Naive B cell (primary cell): ENCODE measurements around the gene STPG4. TPM values are rescaled to one million over a fixed set of nuclear protein-coding genes. Genes with fewer than 3 reads are reported as not detected.

Experiments
- ATAC-seq, 2 donors: fragments of 150-1000 bp; cut with Tn5 transposase; 2 replicates each; pipeline ENCODE4 v1.10.0; 2021; ENCODE audit warnings: low read depth in 2 of 2, mild to moderate bottlenecking in 2 of 2, moderate library complexity in 2 of 2
- DNase-seq: peaks from one replicate; pipeline ENCODE4 v3.0.0; 2022
- H3K27ac Mint-ChIP-seq, 6 donors: one replicate each; pipeline ENCODE4 v1.8.0; 2020 to 2022; ENCODE audit warnings: mild to moderate bottlenecking in 6 of 6, mixed read lengths in 6 of 6, moderate library complexity in 5 of 6, inconsistent platforms in 2 of 6
- H3K27me3 Mint-ChIP-seq, 3 donors: one replicate each; pipeline ENCODE4 v1.8.0; 2021 to 2022; ENCODE audit warnings: mixed read lengths in 3 of 3, mild to moderate bottlenecking in 1 of 3
- H3K36me3 Mint-ChIP-seq, 2 donors: one replicate each; pipeline ENCODE4 v1.8.0; 2020 to 2022; ENCODE audit warnings: mixed read lengths in 2 of 2, inconsistent platforms in 1 of 2, mild to moderate bottlenecking in 1 of 2
- H3K4me1 Mint-ChIP-seq, 3 donors: one replicate each; pipeline ENCODE4 v1.8.0; 2020 to 2022; ENCODE audit warnings: mixed read lengths in 3 of 3, inconsistent platforms in 1 of 3, mild to moderate bottlenecking in 1 of 3, moderate library complexity in 1 of 3
- H3K4me3 Mint-ChIP-seq, 8 donors: one replicate each; pipeline ENCODE4 v1.8.0; 2020 to 2022; ENCODE audit warnings: mild to moderate bottlenecking in 8 of 8, mixed read lengths in 8 of 8, moderate library complexity in 8 of 8, inconsistent platforms in 2 of 8
- H3K9me3 Mint-ChIP-seq, 7 donors: one replicate each; pipeline ENCODE4 v1.8.0; 2020 to 2022; ENCODE audit warnings: mixed read lengths in 7 of 7, mild to moderate bottlenecking in 5 of 7, inconsistent platforms in 2 of 7, moderate library complexity in 1 of 7
- polyA plus RNA-seq, 6 donors: library from polyadenylated mRNA; unstranded; fragments of 300-500 nt; fragmentation: Illumina TruSeq; gene quantifications; one replicate each; pipeline ENCODE4 v1.2.3, GENCODE V29; 2021; ENCODE audit warnings: low read depth in 6 of 6

The STPG4 gene
- polyA plus RNA-seq, 6 donors from 2014 or later: 0.41 to 0.66 TPM; not detected in 4

- no peaks in the 10 kb centered on the region for H3K9me3 Mint-ChIP-seq
- H3K27me3 Mint-ChIP-seq: no peaks in the 10 kb centered on the region
- H3K4me1 Mint-ChIP-seq: peaks cover 52 to 62% (median 54%) of the 10 kb centered on the region in 3 donors
- H3K36me3 Mint-ChIP-seq: peaks cover 19 to 32% of the 10 kb centered on the region in 2 donors
- H3K4me3 Mint-ChIP-seq: peak overlapping the region in 7 of 8 donors; percentile 70 to 94 (median 82)
- ATAC-seq (peak; percentile 95 to 96), DNase-seq (peak; percentile 68)
- H3K27ac Mint-ChIP-seq: peak overlapping the region; percentile 85 to 99 (median 96)
These were observed 98.0 kb downstream of the STPG4 start for GRCh38 chr2:47056868-47057686.

- H3K9me3 Mint-ChIP-seq: no peaks in the 10 kb centered on the region
- H3K27ac Mint-ChIP-seq: peak overlapping the region in 5 of 6 donors; percentile 92 to 99 (median 95)
- H3K4me3 Mint-ChIP-seq: peak overlapping the region in 7 of 8 donors; percentile 70 to 92 (median 82)
- peaks cover 51 to 62% (median 52%) of the 10 kb centered on the region in 3 donors for H3K4me1 Mint-ChIP-seq
- peaks cover 19 to 38% of the 10 kb centered on the region in 2 donors for H3K36me3 Mint-ChIP-seq
- H3K27me3 Mint-ChIP-seq: no peaks in the 10 kb centered on the region
- no peak for DNase-seq
- ATAC-seq: no peak
These were observed 98.7 kb downstream of the STPG4 start for GRCh38 chr2:47056374-47056773.

GRCh38 chr2:47054868-47055267 is 100.2 kb downstream of the STPG4 start:
- Mint-ChIP-seq H3K4me1 (peaks cover 50 to 62% (median 52%) of the 10 kb centered on the region in 3 donors), H3K9me3 (no peaks in the 10 kb centered on the region), H3K27me3 (no peaks in the 10 kb centered on the region), H3K4me3 (no peak overlapping the region), H3K27ac (peak overlapping the region in 5 of 6 donors; percentile 73 to 92 (median 91)), H3K36me3 (peaks cover 19 to 40% of the 10 kb centered on the region in 2 donors)
- no peak for DNase-seq
- no peak for ATAC-seq

GRCh38 chr2:47054036-47054555 is 101.0 kb downstream of the STPG4 start:
- DNase-seq: no peak
- Mint-ChIP-seq H3K4me3 (peak overlapping the region in 2 of 8 donors; percentile 41), H3K27me3 (no peaks in the 10 kb centered on the region), H3K36me3 (peaks cover 19 to 40% of the 10 kb centered on the region in 2 donors), H3K9me3 (no peaks in the 10 kb centered on the region), H3K27ac (peak overlapping the region in 2 of 6 donors; percentile 27 to 77), H3K4me1 (peaks cover 44 to 56% (median 47%) of the 10 kb centered on the region in 3 donors)
- ATAC-seq: no peak

DNA sequence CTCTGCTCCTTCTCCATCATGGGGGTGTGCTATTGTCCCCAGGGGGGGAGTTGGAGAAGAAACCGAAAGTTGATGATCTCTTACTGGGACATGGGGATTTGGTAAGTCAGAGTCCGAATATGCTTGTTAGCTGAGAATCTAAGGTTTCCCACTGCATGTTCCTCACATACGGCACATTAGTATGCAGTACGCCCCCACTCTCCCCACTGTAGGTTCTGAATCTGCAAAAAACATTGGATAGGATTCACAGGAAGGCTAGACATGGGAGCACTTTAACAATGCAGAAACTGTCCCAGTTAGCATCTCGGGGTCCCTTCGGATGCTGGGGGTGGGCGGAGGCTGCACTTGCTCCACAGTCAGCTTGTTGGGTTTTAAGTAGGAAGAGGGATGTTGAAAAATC is 102.3 kb downstream of the STPG4 start:
- Mint-ChIP-seq H3K4me1 (peaks cover 38 to 50% (median 42%) of the 10 kb centered on the region in 3 donors), H3K27me3 (no peaks in the 10 kb centered on the region), H3K27ac (peak overlapping the region in 3 of 6 donors; percentile 57 to 89 (median 88)), H3K9me3 (no peaks in the 10 kb centered on the region), H3K4me3 (peak overlapping the region in 1 of 8 donors; percentile 6), H3K36me3 (peaks cover 19 to 40% of the 10 kb centered on the region in 2 donors)
- ATAC-seq (no peak), DNase-seq (no peak)

DNA sequence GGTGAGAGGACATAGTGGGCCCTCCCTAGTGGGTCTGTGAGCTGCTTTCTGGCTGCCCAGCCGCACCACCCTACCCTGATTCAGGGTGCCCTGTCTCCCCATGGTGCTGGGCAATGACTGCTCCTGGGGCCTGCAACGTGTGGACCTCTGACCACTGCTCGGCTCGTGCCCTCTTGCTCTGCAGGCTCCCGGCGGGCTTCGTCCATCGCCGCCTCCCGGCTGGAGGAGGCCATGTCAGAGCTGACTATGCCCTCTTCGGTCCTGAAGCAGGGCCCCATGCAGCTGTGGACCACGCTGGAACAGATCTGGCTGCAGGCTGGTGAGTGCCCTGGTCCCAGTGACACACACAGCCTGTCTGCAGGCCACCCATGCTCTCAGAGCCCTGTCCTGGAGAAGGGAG is 103.5 kb downstream of the STPG4 start:
- Mint-ChIP-seq H3K27me3 (no peaks in the 10 kb centered on the region), H3K4me1 (peaks cover 28 to 38% (median 31%) of the 10 kb centered on the region in 3 donors), H3K4me3 (no peak overlapping the region), H3K36me3 (peaks cover 19 to 40% of the 10 kb centered on the region in 2 donors), H3K9me3 (no peaks in the 10 kb centered on the region), H3K27ac (peak overlapping the region in 2 of 6 donors; percentile 19 to 63)
- no peak for ATAC-seq
- DNase-seq: no peak

DNA sequence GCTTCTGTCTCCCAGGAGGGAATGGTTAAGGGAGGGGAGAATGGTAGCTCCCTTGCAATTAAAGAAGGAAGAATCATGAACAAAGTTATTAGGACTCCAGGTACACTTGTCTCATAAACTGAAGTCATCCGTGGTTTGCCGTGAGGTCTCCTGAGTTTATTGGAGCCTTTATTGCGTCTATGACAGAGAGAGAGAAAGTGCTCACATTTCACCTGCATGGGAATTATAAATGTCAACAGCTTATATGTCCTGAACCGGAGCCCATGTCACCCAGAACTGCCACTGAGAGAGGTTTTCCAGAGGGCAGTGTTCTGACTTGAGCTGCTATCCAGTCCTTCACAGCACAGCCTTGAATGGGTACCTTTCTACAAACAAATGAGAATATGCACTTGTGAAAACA is 104.3 kb downstream of the STPG4 start:
- Mint-ChIP-seq H3K27me3 (no peaks in the 10 kb centered on the region), H3K4me1 (peaks cover 22 to 32% (median 23%) of the 10 kb centered on the region in 3 donors), H3K36me3 (peaks cover 20 to 38% of the 10 kb centered on the region in 2 donors), H3K27ac (peak overlapping the region in 1 of 6 donors; percentile 69), H3K4me3 (no peak overlapping the region), H3K9me3 (no peaks in the 10 kb centered on the region)
- ATAC-seq (no peak), DNase-seq (no peak)

GRCh38 chr2:47050021-47050760 is 104.9 kb downstream of the STPG4 start:
- ATAC-seq (no peak), DNase-seq (no peak)
- Mint-ChIP-seq H3K27me3 (no peaks in the 10 kb centered on the region), H3K9me3 (no peaks in the 10 kb centered on the region), H3K36me3 (peaks cover 22 to 36% of the 10 kb centered on the region in 2 donors), H3K4me3 (peak overlapping the region in 1 of 8 donors; percentile 42), H3K27ac (peak overlapping the region in 1 of 6 donors; percentile 69), H3K4me1 (peaks cover 18 to 30% (median 20%) of the 10 kb centered on the region in 3 donors)

DNA sequence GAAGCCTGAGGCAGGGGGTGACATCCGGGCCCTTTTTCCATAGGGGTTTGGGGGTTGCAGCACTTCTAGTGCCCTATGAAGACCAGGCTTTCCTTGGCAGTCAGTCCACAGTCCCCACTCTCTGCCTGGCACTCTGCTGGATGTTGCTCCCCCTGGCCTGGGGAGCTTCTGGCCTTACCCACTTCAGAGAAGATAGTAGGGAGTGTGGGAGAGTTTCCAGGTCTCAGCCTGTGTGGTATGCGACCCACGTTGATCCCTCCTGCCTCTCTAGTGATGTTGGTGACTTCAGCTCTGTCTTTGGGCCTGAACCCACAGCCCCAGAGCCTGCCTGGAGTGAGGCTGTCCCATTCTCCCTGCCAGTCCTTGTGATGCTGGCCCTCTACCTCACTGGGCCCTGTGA is 105.6 kb downstream of the STPG4 start:
- Mint-ChIP-seq H3K9me3 (no peaks in the 10 kb centered on the region), H3K27ac (peak overlapping the region in 2 of 6 donors; percentile 56 to 67), H3K36me3 (peaks cover 17 to 36% of the 10 kb centered on the region in 2 donors), H3K4me1 (peaks cover 18 to 25% (median 20%) of the 10 kb centered on the region in 3 donors), H3K27me3 (no peaks in the 10 kb centered on the region), H3K4me3 (no peak overlapping the region)
- DNase-seq: no peak
- ATAC-seq: no peak

DNA sequence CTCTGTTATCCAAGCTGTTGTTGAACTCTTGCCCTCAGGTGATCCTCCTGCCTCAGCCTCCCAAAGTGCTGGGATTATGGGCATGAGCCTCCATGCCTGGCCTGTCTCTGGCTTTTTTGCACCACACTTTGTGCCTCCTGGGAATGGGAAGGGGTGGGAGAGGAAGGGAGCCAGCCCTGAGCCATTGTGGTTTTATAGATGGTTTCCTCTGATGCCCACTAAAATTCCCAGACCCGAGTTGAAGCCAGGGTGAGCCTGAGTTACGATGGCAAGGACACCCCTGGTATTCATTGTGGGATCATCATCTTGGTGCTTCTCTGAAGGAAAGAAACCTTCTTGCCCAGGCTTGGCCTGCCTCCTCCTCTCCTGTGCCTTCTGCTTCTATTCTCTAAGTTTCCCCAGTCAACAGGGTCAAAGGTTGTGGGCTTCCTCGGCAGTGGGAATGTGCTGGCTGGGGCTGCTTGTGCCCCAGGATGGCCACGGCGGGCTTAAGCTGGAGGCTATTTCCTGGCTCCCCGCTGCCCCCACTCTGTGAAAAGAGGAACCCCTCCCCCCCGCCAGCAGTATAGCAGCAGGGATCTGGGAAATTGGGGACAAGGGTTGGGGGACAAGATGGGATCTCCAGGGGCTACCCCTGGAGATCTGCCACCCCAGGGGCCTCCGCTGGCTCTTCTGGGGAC is 106.2 kb downstream of the STPG4 start:
- no peak for ATAC-seq
- DNase-seq: no peak
- peak overlapping the region in 2 of 6 donors; percentile 26 to 86 for H3K27ac Mint-ChIP-seq
- no peaks in the 10 kb centered on the region for H3K27me3 Mint-ChIP-seq
- peaks cover 19 to 27% (median 23%) of the 10 kb centered on the region in 3 donors for H3K4me1 Mint-ChIP-seq
- H3K4me3 Mint-ChIP-seq: no peak overlapping the region
- no peaks in the 10 kb centered on the region for H3K9me3 Mint-ChIP-seq
- peaks cover 13 to 38% of the 10 kb centered on the region in 2 donors for H3K36me3 Mint-ChIP-seq

DNA sequence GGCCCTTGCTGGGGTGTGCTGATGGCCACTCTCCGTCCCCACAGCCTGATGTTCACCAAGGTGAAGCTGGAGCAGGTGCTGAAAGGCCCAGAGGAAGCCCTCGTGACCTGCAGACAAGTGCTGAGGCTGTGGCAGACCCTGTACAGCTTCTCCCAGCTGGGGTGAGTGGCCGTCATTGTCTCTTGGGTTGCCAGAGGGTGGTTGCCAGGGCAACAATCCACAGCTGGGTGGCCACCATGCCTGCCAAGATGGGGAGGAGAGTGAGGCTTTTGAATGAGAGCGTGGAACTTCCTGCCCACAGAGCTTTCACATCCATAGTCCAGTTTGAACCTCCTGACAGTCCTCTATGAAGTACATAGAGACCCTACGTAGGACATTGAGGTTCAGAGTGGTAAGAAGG is 108.8 kb downstream of the STPG4 start:
- no peak overlapping the region for H3K4me3 Mint-ChIP-seq
- ATAC-seq (no peak), DNase-seq (no peak)
- H3K9me3 Mint-ChIP-seq: no peaks in the 10 kb centered on the region
- peak overlapping the region in 4 of 6 donors; percentile 29 to 77 (median 58) for H3K27ac Mint-ChIP-seq
- H3K27me3 Mint-ChIP-seq: no peaks in the 10 kb centered on the region
- peaks cover 37 to 44% (median 43%) of the 10 kb centered on the region in 3 donors for H3K4me1 Mint-ChIP-seq
- H3K36me3 Mint-ChIP-seq: peaks cover 4 to 19% of the 10 kb centered on the region in 2 donors

- H3K36me3 Mint-ChIP-seq: peaks cover 10 to 22% of the 10 kb centered on the region in 2 donors
- no peaks in the 10 kb centered on the region for H3K9me3 Mint-ChIP-seq
- H3K27me3 Mint-ChIP-seq: no peaks in the 10 kb centered on the region
- H3K4me1 Mint-ChIP-seq: peaks cover 43 to 58% (median 54%) of the 10 kb centered on the region in 3 donors
- H3K27ac Mint-ChIP-seq: peak overlapping the region; percentile 15 to 93 (median 73)
- H3K4me3 Mint-ChIP-seq: peak overlapping the region in 2 of 8 donors; percentile 50 to 51
- ATAC-seq: peak; percentile 22 to 37
- no peak for DNase-seq
These were observed 111.2 kb downstream of the STPG4 start for GRCh38 chr2:47043891-47044239.
